SK-N-MC (cell line): ENCODE data around the gene MED7.

ENCODE experiments used
- DNase-seq: peaks from one replicate; pipeline ENCODE4 v3.0.0-alpha.2; 2011; ENCODE audit warnings: low read depth, low spot score
- H3K27ac ChIP-seq: fragments of 200-600 bp; sonication (generic); 2 replicates; pipeline ENCODE4 v1.5.1; 2016; ENCODE audit warnings: mixed run types
- H3K36me3 ChIP-seq: fragments of 200-600 bp; sonication (generic); 2 replicates; pipeline ENCODE4 v1.6.1; 2017; ENCODE audit warnings: antibody characterized with exemption, low read length, mixed read lengths; ENCODE audit not compliant: insufficient read depth
- H3K4me3 ChIP-seq: fragments of 200-600 bp; sonication (generic); 2 replicates; pipeline ENCODE4 v1.5.1; 2016
- H3K9ac ChIP-seq: fragments of 200-600 bp; sonication (generic); 2 replicates; pipeline ENCODE4 v1.8.0; 2017; ENCODE audit warnings: mixed run types, mixed read lengths; ENCODE audit not compliant: insufficient read length
- H3K9me3 ChIP-seq: fragments of 200-600 bp; sonication (generic); 2 replicates; pipeline ENCODE4 v1.6.1; 2017; ENCODE audit warnings: low read depth, mild to moderate bottlenecking, antibody characterized with exemption, low read length, moderate library complexity, mixed read lengths
- EZH2 ChIP-seq: fragments of 200-600 bp; sonication (generic); IDR thresholded peaks from one replicate; pipeline ENCODE4 v1.6.1; 2017; ENCODE audit warnings: antibody characterized with exemption
- FOXP2 ChIP-seq: optimal IDR thresholded peaks from 2 replicates; pipeline ENCODE3; 2011; ENCODE audit warnings: mild to moderate bottlenecking, moderate library complexity; ENCODE audit not compliant: insufficient read depth; ENCODE audit errors: extremely low read length, control extremely low read depth
- POLR2AphosphoS5 ChIP-seq: IDR thresholded peaks from 2 replicates; pipeline ENCODE4 v1.6.1; 2012; ENCODE audit warnings: mild to moderate bottlenecking, low read depth, low read length, borderline replicate concordance

MED7 gene

DNA sequence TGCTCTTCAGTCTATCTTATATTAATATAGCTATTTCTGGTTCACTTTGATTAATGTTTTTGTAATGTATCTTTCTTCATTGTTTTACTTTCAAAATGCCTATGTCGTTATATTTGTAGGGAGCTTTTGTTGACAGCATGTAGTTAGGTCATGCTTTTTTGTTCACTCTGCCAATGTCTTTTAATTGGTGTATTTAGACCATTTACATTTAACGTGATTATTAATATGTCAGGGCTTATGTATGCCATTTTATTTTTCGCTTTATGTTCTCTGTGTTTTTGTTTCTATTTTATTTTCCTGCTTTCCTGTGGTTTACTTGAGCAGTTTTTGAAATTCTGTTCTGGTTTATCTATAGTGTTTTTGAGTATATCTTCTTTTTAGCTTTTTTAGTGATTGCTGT, 12.6 kb upstream of the MED7 start:
- no peaks in the 10 kb centered on the region for H3K9me3 ChIP-seq
- no peak for DNase-seq
- H3K4me3 ChIP-seq = no peak overlapping the region
- no peaks in the 10 kb centered on the region for H3K36me3 ChIP-seq
- H3K27ac ChIP-seq = no peak overlapping the region
- TF ChIP-seq POLR2AphosphoS5 = no peak
- no peak for TF ChIP-seq FOXP2
- no peak for TF ChIP-seq EZH2
- no peak overlapping the region for H3K9ac ChIP-seq

DNA sequence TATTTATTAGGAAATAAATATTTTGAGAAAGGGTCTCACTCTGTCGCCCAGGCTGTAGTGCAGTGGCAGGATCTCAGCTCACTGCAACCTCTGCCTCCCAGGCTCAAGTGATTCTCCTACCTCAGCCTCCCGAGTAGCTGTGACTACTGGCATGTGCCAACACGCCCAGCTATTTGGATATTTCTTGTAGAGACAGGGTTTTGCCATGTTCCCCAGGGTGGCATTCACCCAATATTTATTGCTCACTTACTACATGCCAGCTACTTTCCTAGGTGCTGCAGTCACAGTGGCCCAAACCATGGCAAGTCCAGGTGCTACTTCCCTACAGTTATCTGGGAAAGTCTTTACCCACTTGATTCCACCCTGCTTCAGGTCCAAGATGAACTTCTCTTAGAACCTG, 8.3 kb upstream of the MED7 start:
- TF ChIP-seq EZH2 (no peak), POLR2AphosphoS5 (no peak), FOXP2 (no peak)
- Histone ChIP-seq H3K4me3 (no peak overlapping the region), H3K9ac (no peak overlapping the region), H3K9me3 (no peaks in the 10 kb centered on the region), H3K36me3 (no peaks in the 10 kb centered on the region), H3K27ac (no peak overlapping the region)
- no peak for DNase-seq

GRCh38 chr5:157148734-157149615, 6.3 kb upstream of the MED7 start:
- DNase-seq = no peak
- H3K36me3 ChIP-seq = no peaks in the 10 kb centered on the region
- no peak overlapping the region for H3K9ac ChIP-seq
- no peak overlapping the region for H3K27ac ChIP-seq
- TF ChIP-seq POLR2AphosphoS5 (no peak), EZH2 (no peak), FOXP2 (no peak)
- H3K4me3 ChIP-seq = no peak overlapping the region
- no peaks in the 10 kb centered on the region for H3K9me3 ChIP-seq

GRCh38 chr5:157143127-157143971, 684 bp upstream of the MED7 start:
- TF ChIP-seq EZH2 = no peak
- no peak for TF ChIP-seq FOXP2
- no peak for TF ChIP-seq POLR2AphosphoS5
- H3K4me3 ChIP-seq = peak overlapping the region; percentile 92
- peak overlapping the region; percentile 95 for H3K27ac ChIP-seq
- no peaks in the 10 kb centered on the region for H3K9me3 ChIP-seq
- H3K9ac ChIP-seq = peak overlapping the region; percentile 94
- peaks cover 10% of the 10 kb centered on the region for H3K36me3 ChIP-seq
- DNase-seq = no peak

- Histone ChIP-seq H3K4me3 (no peak overlapping the region), H3K9ac (no peak overlapping the region)
- no peak for DNase-seq
Measured at GRCh38 chr5:157137691-157138090, 5.0 kb downstream of the MED7 start.

GRCh38 chr5:157132281-157132612, 10.4 kb downstream of the MED7 start:
- Histone ChIP-seq H3K9me3 (no peaks in the 10 kb centered on the region), H3K36me3 (peaks cover 2% of the 10 kb centered on the region; the same call in 1 of the 2 replicates), H3K4me3 (no peak overlapping the region), H3K27ac (no peak overlapping the region), H3K9ac (no peak overlapping the region)
- no peak for TF ChIP-seq FOXP2
- no peak for TF ChIP-seq EZH2
- no peak for TF ChIP-seq POLR2AphosphoS5
- DNase-seq = no peak

More at GRCh38 chr5:157137691-157138090, 5.0 kb downstream of the MED7 start:
- Histone ChIP-seq H3K27ac (no peak overlapping the region), H3K36me3 (peaks cover 23% of the 10 kb centered on the region), H3K9me3 (no peaks in the 10 kb centered on the region)
- TF ChIP-seq FOXP2 = no peak
- TF ChIP-seq EZH2 = no peak
- TF ChIP-seq POLR2AphosphoS5 = no peak

DNA sequence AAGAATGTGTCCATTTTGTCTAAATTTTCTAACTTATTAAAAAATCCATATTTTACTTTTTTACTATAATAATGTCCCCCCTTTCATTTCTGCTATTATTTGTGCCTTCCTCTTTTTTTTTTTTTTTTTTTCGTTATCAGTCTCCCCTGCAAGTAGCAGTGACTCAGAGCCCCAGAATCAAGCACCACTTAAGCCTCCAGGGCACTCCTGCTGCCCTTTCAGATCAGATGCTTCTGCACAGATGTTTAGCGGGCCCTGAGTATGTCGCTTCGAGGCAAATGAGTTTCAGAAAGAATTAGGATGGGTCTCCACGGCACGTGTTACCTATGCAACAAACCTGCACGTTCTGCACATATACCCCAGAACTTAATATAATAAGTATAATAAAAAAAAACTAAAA, 11.7 kb downstream of the MED7 start:
- TF ChIP-seq FOXP2 = no peak
- no peak for TF ChIP-seq POLR2AphosphoS5
- TF ChIP-seq EZH2 = no peak
- no peak for DNase-seq
- no peak overlapping the region for H3K4me3 ChIP-seq
- no peaks in the 10 kb centered on the region for H3K9me3 ChIP-seq
- no peak overlapping the region for H3K9ac ChIP-seq
- H3K36me3 ChIP-seq = no peaks in the 10 kb centered on the region
- H3K27ac ChIP-seq = no peak overlapping the region

DNA sequence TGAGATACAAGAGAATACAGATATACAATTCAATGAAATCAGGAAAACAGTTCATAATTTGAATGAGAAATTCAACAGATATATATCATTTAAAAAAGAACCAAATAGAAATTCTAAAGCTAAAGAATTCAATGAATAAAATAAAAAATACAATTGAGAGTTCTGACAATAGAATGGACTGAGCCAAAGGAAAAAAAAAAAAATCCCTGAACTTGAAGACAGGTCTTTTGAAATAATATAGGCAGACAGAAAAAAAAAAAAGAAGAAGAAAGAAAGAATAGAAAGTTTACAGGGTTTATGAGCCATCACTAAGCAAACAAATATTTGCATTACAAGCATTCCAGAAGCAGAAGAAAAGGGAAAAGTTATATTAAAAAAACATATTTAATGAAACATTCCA, 21.0 kb downstream of the MED7 start:
- DNase-seq = no peak
- no peak for TF ChIP-seq EZH2
- TF ChIP-seq FOXP2 = no peak
- no peak for TF ChIP-seq POLR2AphosphoS5
- H3K9ac ChIP-seq = no peak overlapping the region
- no peak overlapping the region for H3K4me3 ChIP-seq
- H3K27ac ChIP-seq = no peak overlapping the region
- H3K36me3 ChIP-seq = no peaks in the 10 kb centered on the region
- H3K9me3 ChIP-seq = no peaks in the 10 kb centered on the region

DNA sequence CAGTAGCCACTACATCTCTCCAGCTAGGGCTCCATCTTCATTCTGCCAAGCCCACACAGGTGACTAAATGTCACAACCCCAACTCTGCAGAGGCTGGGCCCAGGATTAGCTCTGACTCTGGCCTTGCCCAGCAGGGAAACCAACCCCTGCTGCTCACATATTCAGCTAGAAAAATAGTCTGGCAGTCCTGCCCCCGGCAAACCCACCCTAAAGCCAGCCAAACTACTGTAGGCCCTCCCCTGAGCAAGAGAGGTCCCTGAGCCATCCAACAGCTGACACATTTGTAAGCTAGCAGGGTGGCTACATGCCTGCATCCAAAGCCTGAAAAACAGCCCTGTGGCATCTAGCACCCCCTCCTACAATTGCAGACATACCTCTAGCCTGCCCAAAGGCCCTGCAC, 22.6 kb downstream of the MED7 start:
- no peak overlapping the region for H3K9ac ChIP-seq
- H3K4me3 ChIP-seq = no peak overlapping the region
- TF ChIP-seq FOXP2 = no peak
- TF ChIP-seq EZH2 = no peak
- no peak for TF ChIP-seq POLR2AphosphoS5
- no peak overlapping the region for H3K27ac ChIP-seq
- no peaks in the 10 kb centered on the region for H3K36me3 ChIP-seq
- H3K9me3 ChIP-seq = no peaks in the 10 kb centered on the region
- no peak for DNase-seq
